Breast epithelium (tissue), 3 donors: ENCODE data around the gene ATP13A5.

Experiments used
- POLR2A ChIP-seq: fragments of 450-650 bp; IDR thresholded peaks from one replicate; pipeline ENCODE4 v1.6.1; 2016; ENCODE audit warnings: antibody characterized with exemption, mild to moderate bottlenecking, moderate library complexity
- POLR2AphosphoS5 ChIP-seq, 3 donors: sonication (generic); formaldehyde crosslinking; IDR thresholded peaks; one replicate each; pipeline ENCODE4 v1.6.1; 2017; ENCODE audit warnings: antibody characterized with exemption in 3 of 3
- TF ChIP-seq, protein P1 (sequence below), 3 donors: fragments of 450-650 bp; IDR thresholded peaks; one replicate each; pipeline ENCODE4 v1.5.1; 2016 to 2017; ENCODE audit warnings: antibody characterized with exemption in 3 of 3, mild to moderate bottlenecking in 3 of 3, moderate library complexity in 3 of 3

- TF ChIP-seq, protein P1, sequence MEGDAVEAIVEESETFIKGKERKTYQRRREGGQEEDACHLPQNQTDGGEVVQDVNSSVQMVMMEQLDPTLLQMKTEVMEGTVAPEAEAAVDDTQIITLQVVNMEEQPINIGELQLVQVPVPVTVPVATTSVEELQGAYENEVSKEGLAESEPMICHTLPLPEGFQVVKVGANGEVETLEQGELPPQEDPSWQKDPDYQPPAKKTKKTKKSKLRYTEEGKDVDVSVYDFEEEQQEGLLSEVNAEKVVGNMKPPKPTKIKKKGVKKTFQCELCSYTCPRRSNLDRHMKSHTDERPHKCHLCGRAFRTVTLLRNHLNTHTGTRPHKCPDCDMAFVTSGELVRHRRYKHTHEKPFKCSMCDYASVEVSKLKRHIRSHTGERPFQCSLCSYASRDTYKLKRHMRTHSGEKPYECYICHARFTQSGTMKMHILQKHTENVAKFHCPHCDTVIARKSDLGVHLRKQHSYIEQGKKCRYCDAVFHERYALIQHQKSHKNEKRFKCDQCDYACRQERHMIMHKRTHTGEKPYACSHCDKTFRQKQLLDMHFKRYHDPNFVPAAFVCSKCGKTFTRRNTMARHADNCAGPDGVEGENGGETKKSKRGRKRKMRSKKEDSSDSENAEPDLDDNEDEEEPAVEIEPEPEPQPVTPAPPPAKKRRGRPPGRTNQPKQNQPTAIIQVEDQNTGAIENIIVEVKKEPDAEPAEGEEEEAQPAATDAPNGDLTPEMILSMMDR (IDR thresholded peaks at IDR 0.05): no peak
- no peak for TF ChIP-seq POLR2AphosphoS5 (IDR thresholded peaks at IDR 0.05)
- TF ChIP-seq POLR2A: no peak
Measured at GRCh38 chr3:193346259-193346658, 32.3 kb downstream of the ATP13A5 start.
